ENCODE results near the gene BCKDK.

GRCh38 chr16:31110106-31111034 lies 2.2 kb downstream of the BCKDK start:
- TF ChIP-seq CTCF (IDR thresholded peaks at IDR 0.05) (no peak), NFIC (IDR thresholded peaks at IDR 0.05; ENCODE audit: borderline replicate concordance) (no peak), EP300 (IDR thresholded peaks at IDR 0.05; ENCODE audit: borderline replicate concordance in 1 of 2, low read depth in 1 of 2, low read length in 1 of 2) (no peak), POLR2AphosphoS5 (IDR thresholded peaks at IDR 0.05; ENCODE audit: low read depth, low read length) (no peak), MAX (IDR thresholded peaks at IDR 0.05; ENCODE audit: low read depth) (no peak), PBX3 (IDR thresholded peaks at IDR 0.05) (no peak), FOXM1 (IDR thresholded peaks at IDR 0.05; ENCODE audit: low read depth) (no peak), TCF12 (IDR thresholded peaks at IDR 0.05) (no peak), GABPA (IDR thresholded peaks at IDR 0.05; ENCODE audit: low read depth) (no peak), TAF1 (IDR thresholded peaks at IDR 0.05; ENCODE audit: borderline replicate concordance, low read depth, low read length) (no peak)
